ENCODE results near the gene MSH3. TPM values are rescaled to one million over a fixed set of nuclear protein-coding genes. Genes with fewer than 3 reads are reported as not detected.

The MSH3 gene
- total RNA-seq (2022; extraction: Qiagen RNA extraction; ENCODE audit: low read depth) = 5.6 to 8.2 TPM (median 7.3 TPM) in 5 replicates

DNA sequence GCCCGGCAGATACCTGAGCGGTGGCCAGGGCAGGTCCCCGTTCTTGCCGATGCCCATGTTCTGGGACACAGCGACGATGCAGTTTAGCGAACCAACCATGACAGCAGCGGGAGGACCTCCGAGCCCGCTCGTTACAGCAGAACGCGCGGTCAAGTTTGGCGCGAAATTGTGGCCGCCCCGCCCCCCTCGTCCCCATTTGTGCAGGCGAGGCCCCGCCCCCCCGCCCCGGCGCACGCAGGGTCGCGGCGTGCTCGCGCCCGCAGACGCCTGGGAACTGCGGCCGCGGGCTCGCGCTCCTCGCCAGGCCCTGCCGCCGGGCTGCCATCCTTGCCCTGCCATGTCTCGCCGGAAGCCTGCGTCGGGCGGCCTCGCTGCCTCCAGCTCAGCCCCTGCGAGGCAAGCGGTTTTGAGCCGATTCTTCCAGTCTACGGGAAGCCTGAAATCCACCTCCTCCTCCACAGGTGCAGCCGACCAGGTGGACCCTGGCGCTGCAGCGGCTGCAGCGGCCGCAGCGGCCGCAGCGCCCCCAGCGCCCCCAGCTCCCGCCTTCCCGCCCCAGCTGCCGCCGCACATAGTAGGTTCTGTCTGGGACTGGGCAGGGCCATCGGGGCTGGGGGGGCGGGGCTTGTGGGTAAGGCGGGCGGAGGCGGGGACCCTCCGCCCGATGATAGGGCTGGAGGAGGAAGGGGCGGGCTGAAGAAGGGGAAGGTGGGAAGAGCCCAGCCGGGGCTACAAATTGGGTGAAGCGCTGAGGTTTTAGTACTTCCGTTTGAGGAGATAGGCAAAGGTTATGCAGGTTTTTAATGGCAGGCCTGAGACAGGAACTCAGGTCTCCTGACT lies at the start of gene MSH3, which contains the start of gene DHFR:
TSS of gene MSH3 (plus strand) at position 262 of the 840 bp plus-strand sequence. CDS start at position 338, 76 bp downstream.
TSS of gene DHFR (minus strand) at position 593 of the 840 bp plus-strand sequence. CDS start at position 99, 494 bp downstream.

Other genes with a start within 250 kb of the MSH3 start
- gene ZFYVE16, start 246.6 kb upstream of the MSH3 start, total RNA-seq (2022; extraction: Qiagen RNA extraction; ENCODE audit: low read depth) = 9.0 to 17.4 TPM (median 13.6 TPM) in 5 replicates
- gene FAM151B, start 166.6 kb upstream of the MSH3 start, total RNA-seq (2022; extraction: Qiagen RNA extraction; ENCODE audit: low read depth) = 1.2 to 2.9 TPM (median 1.6 TPM) in 5 replicates
- gene ANKRD34B, start 84.4 kb upstream of the MSH3 start, total RNA-seq (2022; extraction: Qiagen RNA extraction; ENCODE audit: low read depth) = 0.05 to 0.12 TPM (median 0.06 TPM) in 4 of 5 replicates, not detected in the other
- 44.9 to 64.8 TPM (median 53.2 TPM) in 5 replicates for gene DHFR, start 331 bp downstream of the MSH3 start, total RNA-seq (2022; extraction: Qiagen RNA extraction; ENCODE audit: low read depth)

Measured in A549 treated with GW870086 at 1 μM for 4 hours (cell line).